Activated T-cell treated with anti-CD3 and anti-CD28 coated beads for 24 hours (primary cell): ENCODE results near the gene GAS6.

Experiments
- DNase-seq: peaks from one replicate; pipeline ENCODE4 v3.0.0-alpha.2; 2020; ENCODE audit warnings: low read depth

The GAS6 gene

DNA sequence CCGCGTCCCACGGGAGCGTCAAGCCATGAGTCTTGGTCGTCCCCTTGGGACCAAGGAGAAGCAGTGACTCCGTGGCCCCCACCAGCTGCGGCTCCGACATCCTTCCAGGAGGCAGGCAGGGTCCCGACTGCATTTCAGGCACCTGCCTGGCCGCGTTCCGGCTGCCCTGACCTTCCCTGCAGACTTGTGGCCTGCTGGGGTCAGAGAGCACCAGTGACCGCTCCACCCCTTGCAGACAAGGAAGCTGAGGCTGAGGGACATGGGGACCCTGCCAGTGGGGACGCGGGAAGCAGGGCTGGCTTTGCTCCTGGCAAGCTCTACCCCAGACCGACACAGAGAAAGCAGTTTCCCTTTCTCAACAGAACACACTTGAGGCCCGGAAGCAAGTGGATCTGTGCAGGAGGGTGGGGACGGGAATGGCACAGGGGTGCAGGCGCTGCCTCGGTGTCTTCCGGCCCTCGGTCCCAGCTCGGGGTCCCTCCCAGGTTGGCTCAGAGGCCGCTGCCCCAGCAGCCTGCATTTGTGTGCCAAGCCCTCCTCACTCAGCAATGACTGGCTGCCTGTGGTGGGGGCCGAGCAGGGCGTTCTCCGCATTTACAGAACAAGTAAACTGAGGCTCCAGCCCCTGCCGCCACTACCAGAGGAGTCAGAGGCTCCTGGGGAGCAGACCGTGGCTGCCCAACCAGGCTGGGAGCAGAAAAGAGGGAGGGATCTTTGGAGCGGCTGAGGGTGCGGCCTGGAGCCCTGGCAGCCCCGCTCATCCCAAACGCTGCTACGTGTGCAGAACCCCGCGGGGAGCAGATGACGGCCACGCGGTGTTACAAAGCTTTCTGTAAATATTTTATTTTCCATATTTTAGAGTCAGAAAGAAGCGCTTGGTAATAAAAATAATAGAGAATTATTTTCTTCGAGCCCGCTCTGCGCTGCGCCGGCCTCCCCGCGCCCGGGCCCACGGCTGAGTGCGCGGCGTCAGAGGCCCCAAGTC, 43.9 kb downstream of the GAS6 start:
- no peak for DNase-seq

GRCh38 chr13:113819341-113819730, 44.5 kb downstream of the GAS6 start:
- no peak for DNase-seq

- no peak for DNase-seq
Measured at GRCh38 chr13:113818700-113819295, 45.1 kb downstream of the GAS6 start.

DNA sequence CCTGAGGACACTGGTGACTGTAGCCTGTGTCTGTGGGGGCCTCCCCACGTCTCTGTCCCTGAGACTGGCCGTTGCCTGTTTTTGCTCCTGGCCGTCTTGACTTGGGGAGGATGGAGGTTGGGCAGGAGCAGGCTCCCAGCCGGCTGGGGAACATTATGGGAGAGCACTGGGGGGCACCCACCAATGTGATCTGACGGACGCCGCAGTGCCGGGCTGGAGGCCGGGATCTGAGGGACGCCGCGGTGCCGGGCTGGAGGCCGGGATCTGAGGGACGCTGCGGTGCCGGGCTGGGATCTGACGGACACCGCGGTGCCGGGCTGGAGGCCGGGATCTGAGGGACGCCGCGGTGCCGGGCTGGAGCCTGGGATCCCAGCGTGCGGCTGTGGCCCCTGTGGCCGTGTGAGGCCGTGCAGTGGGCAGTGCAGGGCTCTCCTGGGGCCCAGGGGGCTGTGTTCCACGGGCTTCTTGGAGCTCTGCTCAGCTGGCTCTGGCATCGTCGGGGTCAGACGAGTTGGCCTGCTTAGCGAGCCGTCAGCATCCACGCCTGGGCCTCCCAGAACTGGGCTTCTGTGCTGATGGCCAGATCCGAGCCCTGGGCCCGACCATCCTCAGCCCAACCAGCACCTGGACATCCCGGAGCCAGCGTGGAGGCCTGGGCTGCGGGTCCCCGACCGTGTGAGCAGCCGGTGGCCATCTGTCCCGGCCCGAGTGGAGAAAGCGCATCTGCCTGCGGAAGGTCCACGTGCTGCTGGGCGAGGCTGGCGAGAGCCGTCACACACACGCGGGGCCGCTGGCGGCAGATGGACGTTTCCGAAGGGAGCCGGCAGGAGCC, 45.8 kb downstream of the GAS6 start:
- DNase-seq = no peak

DNA sequence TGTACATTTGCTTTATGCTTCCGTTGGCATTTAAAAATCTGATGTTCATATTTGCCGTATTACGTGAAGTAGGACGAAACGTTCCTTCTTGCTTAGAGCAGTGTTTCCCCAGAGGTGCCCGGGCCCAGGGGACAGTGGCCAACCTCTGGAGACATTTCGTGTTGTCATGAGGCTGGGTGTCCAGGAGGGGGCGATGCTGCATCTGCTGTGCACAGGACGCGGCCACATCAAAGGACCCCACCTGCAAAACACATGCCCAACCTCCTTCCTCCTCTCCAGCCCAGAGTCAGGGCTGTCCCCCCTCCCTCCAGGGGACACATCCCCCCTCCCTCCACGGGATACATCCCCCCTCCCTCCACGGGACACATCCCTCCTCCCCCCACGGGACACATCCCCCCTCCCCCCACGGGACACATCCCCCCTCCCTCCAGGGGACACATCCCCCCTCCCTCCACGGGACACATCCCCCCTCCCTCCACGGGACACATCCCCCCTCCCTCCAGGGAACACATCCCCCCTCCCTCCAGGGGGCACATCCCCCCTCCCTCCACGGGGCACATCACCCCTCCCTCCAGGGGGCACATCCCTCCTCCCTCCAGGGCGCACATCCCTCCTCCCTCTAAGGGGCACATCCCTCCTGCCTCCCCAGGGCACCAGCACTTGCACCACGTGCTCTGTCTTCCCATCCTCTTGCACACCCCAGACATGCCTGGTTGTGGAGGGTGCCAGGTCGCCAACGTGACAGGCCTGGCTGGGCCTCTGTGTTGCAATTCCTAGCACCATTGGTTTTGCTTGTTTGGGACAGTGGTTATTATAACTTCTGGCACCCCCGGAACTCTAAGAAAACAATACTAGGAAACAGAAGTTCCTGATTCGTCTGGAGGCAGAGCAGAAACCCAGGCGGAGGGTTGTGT, 46.7 kb downstream of the GAS6 start:
- peak; percentile 78 for DNase-seq

GRCh38 chr13:113816254-113816929, 47.5 kb downstream of the GAS6 start:
- no peak for DNase-seq

GRCh38 chr13:113815151-113816058, 48.5 kb downstream of the GAS6 start:
- DNase-seq = peak; percentile 23

DNA sequence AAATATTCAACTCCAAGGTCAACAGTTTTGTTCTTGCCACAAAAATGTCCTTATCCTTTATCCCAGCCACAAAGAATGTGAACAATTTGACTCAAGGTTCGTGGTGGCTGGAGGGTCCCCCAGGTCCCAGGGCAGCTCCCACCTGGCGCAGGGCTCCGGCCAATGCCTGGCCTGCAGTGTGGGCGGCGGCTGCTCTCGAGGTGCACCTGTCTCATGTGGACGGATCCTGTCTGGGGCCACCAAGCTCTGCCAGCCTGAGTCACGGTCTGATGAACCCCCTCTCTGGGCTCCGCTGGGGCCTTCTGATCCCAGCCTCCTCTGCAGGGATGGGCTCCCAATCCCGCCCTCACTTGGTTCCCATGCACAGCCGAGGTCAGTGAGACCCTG, 49.4 kb downstream of the GAS6 start:
- DNase-seq = no peak

GRCh38 chr13:113813749-113814434, 50.0 kb downstream of the GAS6 start:
- no peak for DNase-seq

DNA sequence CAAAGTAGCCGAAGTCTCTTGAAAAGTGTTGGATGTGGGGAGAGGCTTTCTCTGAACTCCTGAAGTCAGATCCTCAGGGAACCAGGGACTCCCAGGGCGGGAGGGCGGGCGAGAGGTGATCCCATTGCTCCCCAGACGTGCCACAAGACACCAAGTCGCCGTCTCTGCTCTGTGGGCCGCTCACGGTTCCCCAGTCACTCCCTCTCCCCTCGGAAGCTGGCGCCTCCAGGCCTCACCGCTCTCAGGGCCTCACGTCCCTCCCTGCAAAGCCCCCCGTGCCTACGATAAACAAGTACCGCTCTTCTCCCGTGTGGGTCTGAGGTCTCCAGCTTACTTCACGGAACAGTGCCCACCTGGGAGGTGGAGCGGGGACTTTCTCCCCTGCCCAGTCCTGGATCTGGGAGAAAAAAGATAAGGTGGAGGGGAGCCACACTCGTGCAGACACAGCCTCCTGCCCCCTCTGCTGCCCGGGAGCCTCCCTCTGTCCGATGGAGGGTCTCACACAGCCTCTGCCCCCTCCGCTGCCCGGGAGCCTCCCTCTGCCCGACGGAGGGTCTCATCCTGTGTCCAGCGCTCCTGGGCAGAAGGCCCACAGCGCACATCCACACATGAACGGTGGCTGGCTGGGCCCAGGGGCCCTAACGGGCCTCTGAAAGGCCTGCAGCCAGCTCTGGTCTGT, 50.7 kb downstream of the GAS6 start:
- DNase-seq = no peak

DNA sequence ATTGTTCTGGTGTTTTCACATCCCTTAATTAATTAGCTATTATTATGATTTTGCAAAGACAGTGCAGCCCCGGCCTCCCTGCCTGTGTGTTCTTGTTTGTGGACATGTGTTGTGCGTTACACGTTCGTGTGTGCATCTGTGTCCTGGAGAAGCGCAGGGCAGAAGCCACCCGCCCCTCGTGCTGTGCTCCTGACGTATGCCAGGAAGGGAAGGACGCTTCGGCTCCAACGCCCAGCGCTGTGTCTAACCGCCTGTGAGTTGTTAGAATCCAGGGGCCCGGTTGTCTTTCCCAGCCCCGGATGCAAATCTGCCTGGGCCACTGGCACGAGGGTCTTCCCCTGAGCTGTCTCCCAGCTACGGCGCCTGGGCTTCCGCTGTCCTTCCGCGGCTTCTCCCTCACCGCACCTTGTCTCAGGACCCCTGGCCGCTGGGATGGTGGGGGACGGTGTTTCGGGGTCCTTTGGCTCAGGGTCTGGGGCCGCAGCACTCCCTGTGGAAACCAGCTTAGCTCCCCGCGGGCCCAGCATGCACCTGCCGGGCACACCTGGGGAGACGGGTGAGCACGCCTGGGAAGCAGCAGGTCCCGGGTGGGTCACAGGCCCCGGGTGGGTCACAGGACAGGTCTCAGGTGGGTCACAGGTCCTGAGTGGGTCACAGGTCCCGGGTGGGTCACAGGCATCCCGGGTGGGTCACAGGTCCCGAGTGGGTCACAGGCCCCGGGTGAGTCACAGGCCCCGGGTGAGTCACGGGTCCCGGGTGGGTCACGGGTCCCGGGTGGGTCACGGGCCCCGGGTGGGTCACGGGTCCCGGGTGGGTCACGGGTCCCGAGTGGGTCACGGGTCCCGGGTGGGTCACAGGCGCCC, 51.5 kb downstream of the GAS6 start:
- DNase-seq = no peak

DNA sequence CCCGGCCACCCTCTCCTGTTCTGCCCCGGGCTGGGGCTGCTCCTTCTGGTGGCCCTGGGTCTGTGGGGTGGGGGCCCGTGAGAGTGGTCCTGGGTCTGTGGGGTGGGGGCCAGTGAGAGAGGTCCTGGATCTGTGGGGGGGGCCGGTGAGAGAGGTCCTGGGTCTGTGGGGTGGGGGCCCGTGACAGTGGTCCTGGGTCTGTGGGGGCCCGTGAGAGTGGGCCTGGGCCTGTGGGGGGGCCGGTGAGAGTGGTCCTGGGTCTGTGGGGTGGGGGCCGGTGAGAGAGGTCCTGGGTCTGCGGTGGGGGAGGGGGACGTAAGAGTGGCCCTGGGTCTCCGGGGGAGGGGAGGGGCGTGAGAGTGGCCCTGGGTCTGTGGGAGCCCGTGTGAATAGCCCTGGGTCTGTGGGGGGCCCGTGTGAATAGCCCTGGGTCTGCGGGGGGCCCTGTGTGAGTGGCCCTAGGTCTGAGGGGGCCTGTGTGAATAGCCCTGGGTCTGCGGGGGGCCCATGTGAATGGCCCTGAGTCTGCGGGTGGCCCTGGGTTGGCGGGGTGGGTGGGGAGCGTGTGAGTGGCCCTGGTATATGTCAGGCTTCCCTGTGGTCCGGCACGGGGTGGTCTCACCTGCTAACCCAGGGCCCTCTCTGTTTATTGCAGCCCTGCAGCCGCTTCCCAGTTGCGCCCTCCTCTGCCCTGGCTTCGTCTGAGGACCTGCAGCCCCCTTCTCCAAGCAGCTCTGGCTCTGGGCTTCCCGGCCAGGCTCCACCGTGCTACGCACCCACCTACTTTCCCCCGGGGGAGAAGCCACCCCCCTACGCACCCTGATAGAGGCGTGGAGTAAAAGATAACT, 52.6 kb downstream of the GAS6 start:
- DNase-seq = no peak

GRCh38 chr13:113810640-113811039, 53.2 kb downstream of the GAS6 start:
- DNase-seq = no peak

DNA sequence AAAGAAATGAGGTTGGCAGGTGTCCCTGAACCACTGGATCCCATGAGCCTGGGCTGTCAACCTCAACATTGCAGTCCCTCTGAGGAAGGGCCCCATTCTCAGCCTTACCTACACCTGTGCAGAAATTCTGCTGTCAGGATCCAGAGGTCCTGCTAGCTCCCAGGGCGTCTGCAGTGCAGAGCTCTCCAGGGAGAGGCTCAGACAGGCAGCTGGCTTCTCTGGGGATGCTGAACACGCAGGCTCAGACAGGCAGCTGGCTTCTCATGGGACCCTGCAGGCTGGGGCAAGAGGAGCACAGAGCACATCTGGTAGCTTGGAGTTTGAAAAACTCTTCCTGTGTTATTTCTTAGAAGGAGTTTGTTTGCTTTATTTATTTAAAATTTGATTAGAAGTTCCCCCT, 53.9 kb downstream of the GAS6 start:
- DNase-seq = no peak

- no peak for DNase-seq
Measured at GRCh38 chr13:113808058-113808834, 55.6 kb downstream of the GAS6 start.

GRCh38 chr13:113806526-113806925, 57.4 kb downstream of the GAS6 start:
- DNase-seq = no peak
